WTC11 (cell line): ENCODE results near the gene UGT8.

ENCODE experiments used
- ATF1 ChIP-seq: sonication (generic); formaldehyde crosslinking; IDR thresholded peaks from 2 replicates; pipeline ENCODE4 v1.8.1; 2023; ENCODE audit warnings: mild to moderate bottlenecking, moderate library complexity, missing genetic modification reagents
- CBFB ChIP-seq: sonication (generic); formaldehyde crosslinking; IDR thresholded peaks from 2 replicates; pipeline ENCODE4 v1.8.1; 2022; ENCODE audit warnings: mild to moderate bottlenecking, low read depth, missing genetic modification reagents
- CREB1 ChIP-seq: sonication (generic); formaldehyde crosslinking; IDR thresholded peaks from 2 replicates; pipeline ENCODE4 v1.8.0; 2023; ENCODE audit warnings: mild to moderate bottlenecking, missing genetic modification reagents
- CREM ChIP-seq: sonication (generic); formaldehyde crosslinking; IDR thresholded peaks from 2 replicates; pipeline ENCODE4 v1.8.1; 2022; ENCODE audit warnings: mild to moderate bottlenecking, missing genetic modification reagents, moderate library complexity
- CTCF ChIP-seq: fragments of 200-600 bp; IDR thresholded peaks from 2 replicates; pipeline ENCODE4 v1.8.0; 2022; ENCODE audit warnings: antibody characterized with exemption
- ETV6 ChIP-seq: sonication (generic); formaldehyde crosslinking; IDR thresholded peaks from 2 replicates; pipeline ENCODE4 v1.8.1; 2022; ENCODE audit warnings: mild to moderate bottlenecking, missing genetic modification reagents
- FOXP1 ChIP-seq: sonication (generic); formaldehyde crosslinking; IDR thresholded peaks from 2 replicates; pipeline ENCODE4 v1.8.0; 2022; ENCODE audit warnings: missing genetic modification reagents, mild to moderate bottlenecking, moderate library complexity, borderline replicate concordance
- IRF1 ChIP-seq: sonication (generic); formaldehyde crosslinking; IDR thresholded peaks from 2 replicates; pipeline ENCODE4 v1.8.0; 2023; ENCODE audit warnings: missing genetic modification reagents
- USF1 ChIP-seq: sonication (generic); formaldehyde crosslinking; IDR thresholded peaks from 2 replicates; pipeline ENCODE4 v1.8.0; 2022; ENCODE audit warnings: mild to moderate bottlenecking, missing genetic modification reagents
- ZNF138 ChIP-seq: sonication (generic); formaldehyde crosslinking; conservative IDR thresholded peaks from 2 replicates; pipeline ENCODE4 v1.8.1; 2022; ENCODE audit warnings: mild to moderate bottlenecking, moderate library complexity, missing genetic modification reagents
- ZNF512 ChIP-seq: sonication (generic); formaldehyde crosslinking; IDR thresholded peaks from 2 replicates; pipeline ENCODE4 v1.8.1; 2022; ENCODE audit warnings: missing genetic modification reagents, borderline replicate concordance
- ZNF671 ChIP-seq: fragments of 250-450 bp; sonication (Bioruptor Pico); IDR thresholded peaks from 2 replicates; pipeline ENCODE4 v1.8.0; 2021; ENCODE audit warnings: mild to moderate bottlenecking
- TF ChIP-seq, protein P1 (sequence below): sonication (generic); formaldehyde crosslinking; IDR thresholded peaks from 2 replicates; pipeline ENCODE4 v1.8.0; 2023; ENCODE audit warnings: missing genetic modification reagents, mild to moderate bottlenecking, borderline replicate concordance

- TF ChIP-seq CTCF (no peak), IRF1 (CRISPR knock-in tag) (no peak), USF1 (CRISPR knock-in tag) (no peak), ZNF512 (CRISPR knock-in tag) (no peak), CBFB (CRISPR knock-in tag) (no peak), CREM (no peak), CREB1 (no peak), ETV6 (CRISPR knock-in tag) (no peak), ZNF138 (CRISPR knock-in tag) (no peak), FOXP1 (CRISPR knock-in tag) (no peak), ZNF671 (CRISPR knock-in tag) (no peak), ATF1 (CRISPR knock-in tag) (no peak)
- TF ChIP-seq, protein P1, sequence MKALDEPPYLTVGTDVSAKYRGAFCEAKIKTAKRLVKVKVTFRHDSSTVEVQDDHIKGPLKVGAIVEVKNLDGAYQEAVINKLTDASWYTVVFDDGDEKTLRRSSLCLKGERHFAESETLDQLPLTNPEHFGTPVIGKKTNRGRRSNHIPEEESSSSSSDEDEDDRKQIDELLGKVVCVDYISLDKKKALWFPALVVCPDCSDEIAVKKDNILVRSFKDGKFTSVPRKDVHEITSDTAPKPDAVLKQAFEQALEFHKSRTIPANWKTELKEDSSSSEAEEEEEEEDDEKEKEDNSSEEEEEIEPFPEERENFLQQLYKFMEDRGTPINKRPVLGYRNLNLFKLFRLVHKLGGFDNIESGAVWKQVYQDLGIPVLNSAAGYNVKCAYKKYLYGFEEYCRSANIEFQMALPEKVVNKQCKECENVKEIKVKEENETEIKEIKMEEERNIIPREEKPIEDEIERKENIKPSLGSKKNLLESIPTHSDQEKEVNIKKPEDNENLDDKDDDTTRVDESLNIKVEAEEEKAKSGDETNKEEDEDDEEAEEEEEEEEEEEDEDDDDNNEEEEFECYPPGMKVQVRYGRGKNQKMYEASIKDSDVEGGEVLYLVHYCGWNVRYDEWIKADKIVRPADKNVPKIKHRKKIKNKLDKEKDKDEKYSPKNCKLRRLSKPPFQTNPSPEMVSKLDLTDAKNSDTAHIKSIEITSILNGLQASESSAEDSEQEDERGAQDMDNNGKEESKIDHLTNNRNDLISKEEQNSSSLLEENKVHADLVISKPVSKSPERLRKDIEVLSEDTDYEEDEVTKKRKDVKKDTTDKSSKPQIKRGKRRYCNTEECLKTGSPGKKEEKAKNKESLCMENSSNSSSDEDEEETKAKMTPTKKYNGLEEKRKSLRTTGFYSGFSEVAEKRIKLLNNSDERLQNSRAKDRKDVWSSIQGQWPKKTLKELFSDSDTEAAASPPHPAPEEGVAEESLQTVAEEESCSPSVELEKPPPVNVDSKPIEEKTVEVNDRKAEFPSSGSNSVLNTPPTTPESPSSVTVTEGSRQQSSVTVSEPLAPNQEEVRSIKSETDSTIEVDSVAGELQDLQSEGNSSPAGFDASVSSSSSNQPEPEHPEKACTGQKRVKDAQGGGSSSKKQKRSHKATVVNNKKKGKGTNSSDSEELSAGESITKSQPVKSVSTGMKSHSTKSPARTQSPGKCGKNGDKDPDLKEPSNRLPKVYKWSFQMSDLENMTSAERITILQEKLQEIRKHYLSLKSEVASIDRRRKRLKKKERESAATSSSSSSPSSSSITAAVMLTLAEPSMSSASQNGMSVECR (CRISPR knock-in tag) = no peak
These were observed 27.6 kb downstream of the UGT8 start for GRCh38 chr4:114626196-114626595.
